Endothelial cell of hepatic sinusoid (primary cell): ENCODE results near the gene IQCC.

Experiments used
- in situ Hi-C: cut with HindIII; loops from 2 replicates; pipeline ENCODE4 v1.10.0; 2017; ENCODE audit warnings: low sequenced_read_pairs

IQCC gene

GRCh38 chr1:32255072-32256071, 49.9 kb downstream of the IQCC start:
- in situ Hi-C loops: no loop called here

- in situ Hi-C loops: no loop called here
These were observed 51.2 kb downstream of the IQCC start for GRCh38 chr1:32256473-32257226.

- in situ Hi-C loops: no loop called here
These were observed 51.7 kb downstream of the IQCC start for GRCh38 chr1:32257227-32257508.
